Measurements from ENCODE around the gene TRIM13. TPM values are rescaled to one million over a fixed set of nuclear protein-coding genes. Genes with fewer than 3 reads are reported as not detected.

Gene TRIM13
- polyA plus RNA-seq, 1 donor from 2014 or later: 52.8 TPM

DNA sequence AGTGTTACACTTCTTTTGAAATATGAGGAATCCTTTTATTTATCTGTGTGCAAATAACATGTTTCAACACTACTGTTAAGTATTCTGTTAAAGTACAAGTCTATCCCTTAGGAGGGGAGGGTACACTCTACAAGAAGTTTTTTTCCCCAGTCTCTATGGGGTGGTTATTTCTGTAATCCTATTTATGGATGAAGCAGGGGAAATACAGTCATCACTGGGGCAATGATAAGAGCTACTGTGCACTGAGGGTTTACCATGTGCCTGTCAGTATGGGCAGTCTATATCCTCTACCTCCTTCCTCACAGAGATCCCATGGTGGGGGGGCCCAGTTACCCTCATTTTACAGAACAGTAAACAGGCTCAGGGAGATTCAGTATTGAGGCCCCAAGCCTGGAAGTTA lies 16.6 kb upstream of the TRIM13 start:
- no peak overlapping the region for H3K9ac ChIP-seq (ENCODE audit: low read length)
- H2AFZ ChIP-seq (ENCODE audit: low read depth, low read length): no peak overlapping the region
- no peak overlapping the region for H3K27ac ChIP-seq (ENCODE audit: low read length)
- H3K79me2 ChIP-seq (replicated peaks; ENCODE audit: insufficient read depth, low read length): no peaks in the 10 kb centered on the region
- no peaks in the 10 kb centered on the region for H3K9me3 ChIP-seq (ENCODE audit: low read length)
- H3K4me2 ChIP-seq (ENCODE audit: low read length): no peak overlapping the region
- H4K20me1 ChIP-seq (ENCODE audit: insufficient read depth): no peaks in the 10 kb centered on the region
- H3K4me3 ChIP-seq (ENCODE audit: low read length): no peak overlapping the region
- TF ChIP-seq EP300 (conservative IDR thresholded peaks at IDR 0.05; ENCODE audit: poor library complexity, severe bottlenecking) (no peak), SMC3 (conservative IDR thresholded peaks at IDR 0.05; ENCODE audit: poor library complexity) (no peak), RAD21 (conservative IDR thresholded peaks at IDR 0.05) (no peak), CTCF (IDR thresholded peaks at IDR 0.05; ENCODE audit: poor library complexity, severe bottlenecking) (no peak), MXI1 (conservative IDR thresholded peaks at IDR 0.05; ENCODE audit: poor library complexity, severe bottlenecking) (no peak), EZH2 (IDR thresholded peaks at IDR 0.05; ENCODE audit: borderline replicate concordance, insufficient read depth, low read length, poor library complexity, severe bottlenecking) (no peak), POLR2AphosphoS5 (IDR thresholded peaks at IDR 0.05) (no peak), REST (IDR thresholded peaks at IDR 0.05; ENCODE audit: borderline replicate concordance) (no peak), TAF1 (IDR thresholded peaks at IDR 0.05; ENCODE audit: low read depth) (no peak)
- H3K36me3 ChIP-seq (ENCODE audit: insufficient read depth, low read length): no peaks in the 10 kb centered on the region
- no peaks in the 10 kb centered on the region for H3K27me3 ChIP-seq (ENCODE audit: insufficient read depth, low read depth, low read length)
- H3F3A ChIP-seq (ENCODE audit: insufficient read depth, low read length, poor library complexity, severe bottlenecking): no peaks in the 10 kb centered on the region
- no peaks in the 10 kb centered on the region for H3K9me2 ChIP-seq (ENCODE audit: insufficient read depth, low read length)

DNA sequence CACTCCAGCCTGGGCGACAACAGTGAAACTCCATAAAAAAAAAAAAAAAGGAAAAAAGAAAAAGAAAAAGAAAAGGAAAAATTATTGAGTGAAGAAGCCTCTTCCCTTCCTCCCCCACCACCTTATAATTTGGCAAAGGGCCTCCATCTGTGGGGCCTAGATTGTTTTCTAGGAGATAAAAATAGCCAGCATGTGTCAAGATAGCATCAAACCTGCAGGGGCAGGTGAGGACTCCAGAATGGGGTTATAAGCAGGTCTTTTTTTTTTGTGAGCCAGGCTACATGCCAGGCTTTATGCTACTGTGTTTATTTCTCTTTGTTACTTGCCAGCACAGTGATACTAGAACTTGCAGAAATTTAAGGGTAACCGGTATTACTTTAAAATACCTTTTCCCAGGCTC lies 11.7 kb upstream of the TRIM13 start:
- TF ChIP-seq CTCF (IDR thresholded peaks at IDR 0.05; ENCODE audit: poor library complexity, severe bottlenecking) (no peak), POLR2AphosphoS5 (IDR thresholded peaks at IDR 0.05) (no peak), EZH2 (IDR thresholded peaks at IDR 0.05; ENCODE audit: borderline replicate concordance, insufficient read depth, low read length, poor library complexity, severe bottlenecking) (no peak), REST (IDR thresholded peaks at IDR 0.05; ENCODE audit: borderline replicate concordance) (no peak), EP300 (conservative IDR thresholded peaks at IDR 0.05; ENCODE audit: poor library complexity, severe bottlenecking) (no peak), TAF1 (IDR thresholded peaks at IDR 0.05; ENCODE audit: low read depth) (no peak), SMC3 (conservative IDR thresholded peaks at IDR 0.05; ENCODE audit: poor library complexity) (no peak), RAD21 (conservative IDR thresholded peaks at IDR 0.05) (no peak), MXI1 (conservative IDR thresholded peaks at IDR 0.05; ENCODE audit: poor library complexity, severe bottlenecking) (no peak)
- no peak overlapping the region for H3K27ac ChIP-seq (ENCODE audit: low read length)
- H3K27me3 ChIP-seq (ENCODE audit: insufficient read depth, low read depth, low read length): no peaks in the 10 kb centered on the region
- H3K9me2 ChIP-seq (ENCODE audit: insufficient read depth, low read length): no peaks in the 10 kb centered on the region
- H3F3A ChIP-seq (ENCODE audit: insufficient read depth, low read length, poor library complexity, severe bottlenecking): no peaks in the 10 kb centered on the region
- H3K9ac ChIP-seq (ENCODE audit: low read length): no peak overlapping the region
- no peak overlapping the region for H3K4me2 ChIP-seq (ENCODE audit: low read length)
- no peaks in the 10 kb centered on the region for H3K36me3 ChIP-seq (ENCODE audit: insufficient read depth, low read length)
- no peak overlapping the region for H2AFZ ChIP-seq (ENCODE audit: low read depth, low read length)
- H3K79me2 ChIP-seq (replicated peaks; ENCODE audit: insufficient read depth, low read length): no peaks in the 10 kb centered on the region
- no peaks in the 10 kb centered on the region for H3K9me3 ChIP-seq (ENCODE audit: low read length)
- no peak overlapping the region for H3K4me3 ChIP-seq (ENCODE audit: low read length)
- no peaks in the 10 kb centered on the region for H4K20me1 ChIP-seq (ENCODE audit: insufficient read depth)
